ENCODE data around the gene ANKAR. TPM values are rescaled to one million over a fixed set of nuclear protein-coding genes. Genes with fewer than 3 reads are reported as not detected.

Gene ANKAR
- total RNA-seq, 1 experiment from 2014 or later: 1.3 TPM

- no peaks in the 10 kb centered on the region for H3K36me3 Mint-ChIP-seq
- DNase-seq (ENCODE audit: low spot score): no peak
- no peak overlapping the region for H3K27ac Mint-ChIP-seq
- H3K9me3 Mint-ChIP-seq: no peaks in the 10 kb centered on the region
- H3K27me3 Mint-ChIP-seq (ENCODE audit: low read depth): no peaks in the 10 kb centered on the region
- POLR2A ChIA-PET: interaction anchor here (0.7 kb wide), 1 partner anchor 48 kb away, joined by 3 read pairs; the partner anchor contains the start of gene SLC40A1
- CTCF ChIA-PET: interaction anchor here (1.0 kb wide), 1 partner anchor 15 kb away, joined by 3 read pairs; no protein-coding TSS in a partner anchor
- TF ChIP-seq RORB (CRISPR knock-in tag; IDR thresholded peaks at IDR 0.05) (no peak), GRHL2 (CRISPR knock-in tag; IDR thresholded peaks at IDR 0.05; ENCODE audit: insufficient replicate concordance, severe bottlenecking) (no peak), CTCF (IDR thresholded peaks at IDR 0.05) (no peak)
- TF ChIP-seq, protein P1, sequence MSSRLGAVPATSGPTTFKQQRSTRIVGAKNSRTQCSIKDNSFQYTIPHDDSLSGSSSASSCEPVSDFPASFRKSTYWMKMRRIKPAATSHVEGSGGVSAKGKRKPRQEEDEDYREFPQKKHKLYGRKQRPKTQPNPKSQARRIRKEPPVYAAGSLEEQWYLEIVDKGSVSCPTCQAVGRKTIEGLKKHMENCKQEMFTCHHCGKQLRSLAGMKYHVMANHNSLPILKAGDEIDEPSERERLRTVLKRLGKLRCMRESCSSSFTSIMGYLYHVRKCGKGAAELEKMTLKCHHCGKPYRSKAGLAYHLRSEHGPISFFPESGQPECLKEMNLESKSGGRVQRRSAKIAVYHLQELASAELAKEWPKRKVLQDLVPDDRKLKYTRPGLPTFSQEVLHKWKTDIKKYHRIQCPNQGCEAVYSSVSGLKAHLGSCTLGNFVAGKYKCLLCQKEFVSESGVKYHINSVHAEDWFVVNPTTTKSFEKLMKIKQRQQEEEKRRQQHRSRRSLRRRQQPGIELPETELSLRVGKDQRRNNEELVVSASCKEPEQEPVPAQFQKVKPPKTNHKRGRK (CRISPR knock-in tag; IDR thresholded peaks at IDR 0.05; ENCODE audit: borderline replicate concordance): no peak
- TF ChIP-seq, protein P2, sequence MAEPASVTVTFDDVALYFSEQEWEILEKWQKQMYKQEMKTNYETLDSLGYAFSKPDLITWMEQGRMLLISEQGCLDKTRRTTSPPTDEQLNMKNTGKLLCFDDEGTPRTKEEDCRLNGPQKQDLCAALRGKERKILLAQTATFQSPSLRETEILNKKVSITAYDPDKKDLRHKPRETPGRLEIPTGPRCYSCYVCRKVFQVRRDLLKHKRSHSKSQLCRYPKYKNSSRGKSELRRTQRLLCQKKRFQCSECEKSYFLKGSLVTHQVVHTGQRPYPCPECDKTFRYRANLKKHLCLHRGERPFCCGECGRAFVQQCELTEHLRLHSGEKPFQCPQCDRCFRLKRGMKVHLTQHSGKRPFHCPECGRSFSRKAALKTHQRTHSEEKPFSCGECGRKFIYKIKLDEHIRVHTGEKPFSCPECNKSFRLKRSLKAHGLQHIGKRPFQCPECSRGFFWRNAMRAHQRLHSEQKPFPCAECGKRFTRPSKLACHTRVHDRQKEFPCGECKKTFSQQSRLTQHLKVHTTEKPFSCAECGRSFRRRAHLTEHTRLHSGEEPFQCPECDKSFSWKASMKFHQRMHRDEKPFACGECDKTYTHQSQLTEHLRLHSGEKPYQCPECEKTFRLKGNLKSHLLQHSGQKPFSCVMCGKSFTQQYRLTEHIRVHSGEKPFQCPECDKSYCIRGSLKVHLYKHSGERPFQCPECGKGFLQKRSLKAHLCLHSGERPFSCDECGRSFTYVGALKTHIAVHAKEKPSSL (CRISPR knock-in tag; conservative IDR thresholded peaks at IDR 0.05): no peak
- peaks cover 17% of the 10 kb centered on the region for H3K4me1 Mint-ChIP-seq
- peak; percentile 13 for ATAC-seq
- H3K4me3 Mint-ChIP-seq: no peak overlapping the region
Measured at GRCh38 chr2:189628817-189629530, 45.5 kb upstream of the ANKAR start.

DNA sequence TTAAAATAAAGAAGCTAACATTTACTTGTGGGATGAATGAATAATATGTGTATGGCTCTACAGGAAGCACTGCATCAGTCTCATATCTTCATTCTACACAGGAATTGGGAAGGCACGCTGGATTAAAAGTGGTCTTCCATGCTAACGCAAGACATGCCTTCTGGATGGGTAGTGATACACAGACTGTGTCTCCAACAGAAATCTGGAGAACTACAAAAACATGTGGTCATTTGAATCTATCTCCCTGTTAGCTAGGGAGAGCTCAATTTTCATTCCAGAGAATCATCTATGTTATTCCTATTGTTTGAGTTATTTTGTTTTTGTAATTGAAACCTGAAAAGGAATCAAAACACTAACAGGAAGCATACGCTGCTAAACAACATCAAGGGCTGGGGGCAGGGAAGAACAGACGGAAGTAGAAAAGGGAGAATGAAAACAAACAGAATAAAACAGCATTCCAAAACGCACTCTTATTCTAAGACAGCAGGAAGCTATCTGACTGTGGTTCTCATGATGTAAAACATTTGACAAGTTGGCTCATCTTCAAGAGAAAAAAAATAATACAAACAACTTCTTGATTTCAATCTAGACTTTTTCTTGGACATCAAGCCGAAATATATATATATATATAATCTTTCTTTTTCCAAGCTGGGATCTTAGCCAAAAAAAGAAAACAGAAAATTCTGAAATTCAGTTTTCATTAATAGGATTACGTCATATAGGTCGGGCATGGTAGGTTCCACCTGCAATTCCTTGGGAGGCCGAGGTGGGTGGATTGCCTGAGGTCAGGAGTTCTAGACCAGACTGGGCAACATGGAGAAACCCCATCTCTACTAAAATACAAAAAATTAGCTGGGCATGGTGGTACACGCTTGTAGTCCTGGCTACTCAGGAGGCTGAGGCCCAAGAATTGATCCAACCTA is 44.7 kb upstream of the ANKAR start:
- ATAC-seq: no peak
- CTCF ChIA-PET: interaction anchor here (1.0 kb wide), 1 partner anchor 16 kb away, joined by 3 read pairs; no protein-coding TSS in a partner anchor
- Mint-ChIP-seq H3K4me3 (no peak overlapping the region), H3K9me3 (no peaks in the 10 kb centered on the region), H3K36me3 (no peaks in the 10 kb centered on the region), H3K4me1 (peaks cover 9% of the 10 kb centered on the region), H3K27me3 (ENCODE audit: low read depth) (no peaks in the 10 kb centered on the region), H3K27ac (no peak overlapping the region)
- POLR2A ChIA-PET: interaction anchor here (0.7 kb wide), 1 partner anchor 49 kb away, joined by 3 read pairs; the partner anchor contains the start of gene SLC40A1
- DNase-seq (ENCODE audit: low spot score): no peak
- TF ChIP-seq TEAD1 (CRISPR knock-in tag; IDR thresholded peaks at IDR 0.05): no peak
- no peak for TF ChIP-seq HMGA2 (CRISPR knock-in tag; IDR thresholded peaks at IDR 0.05)
- no peak for TF ChIP-seq CTCF (IDR thresholded peaks at IDR 0.05)
- no peak for TF ChIP-seq IRF2 (CRISPR knock-in tag; IDR thresholded peaks at IDR 0.05; ENCODE audit: borderline replicate concordance, low read depth)
- TF ChIP-seq, protein P3, sequence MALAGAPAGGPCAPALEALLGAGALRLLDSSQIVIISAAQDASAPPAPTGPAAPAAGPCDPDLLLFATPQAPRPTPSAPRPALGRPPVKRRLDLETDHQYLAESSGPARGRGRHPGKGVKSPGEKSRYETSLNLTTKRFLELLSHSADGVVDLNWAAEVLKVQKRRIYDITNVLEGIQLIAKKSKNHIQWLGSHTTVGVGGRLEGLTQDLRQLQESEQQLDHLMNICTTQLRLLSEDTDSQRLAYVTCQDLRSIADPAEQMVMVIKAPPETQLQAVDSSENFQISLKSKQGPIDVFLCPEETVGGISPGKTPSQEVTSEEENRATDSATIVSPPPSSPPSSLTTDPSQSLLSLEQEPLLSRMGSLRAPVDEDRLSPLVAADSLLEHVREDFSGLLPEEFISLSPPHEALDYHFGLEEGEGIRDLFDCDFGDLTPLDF (CRISPR knock-in tag; IDR thresholded peaks at IDR 0.05): no peak
- no peak for TF ChIP-seq NFE2L1 (CRISPR knock-in tag; IDR thresholded peaks at IDR 0.05)
- TF ChIP-seq SMAD3 (CRISPR knock-in tag; IDR thresholded peaks at IDR 0.05; ENCODE audit: borderline replicate concordance): no peak
- TF ChIP-seq PREB (CRISPR knock-in tag; IDR thresholded peaks at IDR 0.05; ENCODE audit: borderline replicate concordance): no peak
- no peak for TF ChIP-seq USF2 (CRISPR knock-in tag; IDR thresholded peaks at IDR 0.05)
- no peak for TF ChIP-seq ZNF671 (CRISPR knock-in tag; IDR thresholded peaks at IDR 0.05)

Measured in WTC11 (cell line).